ENCODE measurements around the gene SYCP2L.
"Not testable (repeated sequence)": the region's sequence is repeated elsewhere in the genome, so short reads cannot be mapped to it uniquely, and the experiment has no call there.

SYCP2L gene

GRCh38 chr6:10960171-10960570 is 73.3 kb downstream of the SYCP2L start:
- FAIRE-seq, result no peak

GRCh38 chr6:10961837-10962236 is 75.0 kb downstream of the SYCP2L start:
- FAIRE-seq, result no peak

GRCh38 chr6:10962673-10963072 is 75.8 kb downstream of the SYCP2L start:
- FAIRE-seq, result no peak

GRCh38 chr6:10963113-10963512 is 76.3 kb downstream of the SYCP2L start:
- FAIRE-seq, result no peak

GRCh38 chr6:10964684-10965083 is 77.8 kb downstream of the SYCP2L start:
- no peak for FAIRE-seq

- no peak for FAIRE-seq
These were observed 81.9 kb downstream of the SYCP2L start for GRCh38 chr6:10968776-10969175.

GRCh38 chr6:10970731-10971130 is 83.9 kb downstream of the SYCP2L start:
- FAIRE-seq, result no peak

GRCh38 chr6:10972196-10972595 is 85.3 kb downstream of the SYCP2L start:
- no peak for FAIRE-seq

- no peak for FAIRE-seq
These were observed 89.7 kb downstream of the SYCP2L start for GRCh38 chr6:10976571-10976970.

- no peak for FAIRE-seq
These were observed 90.5 kb downstream of the SYCP2L start for GRCh38 chr6:10977231-10977968.

GRCh38 chr6:10979603-10980002 is 92.8 kb downstream of the SYCP2L start:
- no peak for FAIRE-seq

- no peak for FAIRE-seq
These were observed 94.6 kb downstream of the SYCP2L start for GRCh38 chr6:10981409-10981808.

GRCh38 chr6:10984959-10985358 is 98.1 kb downstream of the SYCP2L start:
- FAIRE-seq, result not testable (repeated sequence)

GRCh38 chr6:10989587-10989986 is 102.7 kb downstream of the SYCP2L start:
- FAIRE-seq, result no peak

- no peak for FAIRE-seq
These were observed 104.3 kb downstream of the SYCP2L start for GRCh38 chr6:10991115-10991514.

- FAIRE-seq, result no peak
These were observed 107.0 kb downstream of the SYCP2L start for GRCh38 chr6:10993896-10994295.

GRCh38 chr6:10995114-10995707 is 108.4 kb downstream of the SYCP2L start:
- no peak for FAIRE-seq

GRCh38 chr6:10999994-11000393 is 113.1 kb downstream of the SYCP2L start:
- no peak for FAIRE-seq

- no peak for FAIRE-seq
These were observed 115.3 kb downstream of the SYCP2L start for GRCh38 chr6:11002176-11002575.

GRCh38 chr6:11003297-11003696 is 116.4 kb downstream of the SYCP2L start:
- not testable (repeated sequence) for FAIRE-seq

GRCh38 chr6:11006061-11006460 is 119.2 kb downstream of the SYCP2L start:
- no peak for FAIRE-seq

GRCh38 chr6:11007715-11008608 is 121.1 kb downstream of the SYCP2L start:
- FAIRE-seq, result no peak

- FAIRE-seq, result no peak
These were observed 122.0 kb downstream of the SYCP2L start for GRCh38 chr6:11008821-11009220.

GRCh38 chr6:11009353-11009752 is 122.5 kb downstream of the SYCP2L start:
- no peak for FAIRE-seq
